ENCODE data around the gene SOX30. TPM values are rescaled to one million over a fixed set of nuclear protein-coding genes. Genes with fewer than 3 reads are reported as not detected.

The SOX30 gene
- total and polyA plus RNA-seq, 2 donors (not counting 1 experiment from before 2014, with no cell fraction given), result 0.21 to 0.49 TPM

GRCh38 chr5:157670662-157671591, 18.7 kb upstream of the SOX30 start, which contains the start of gene C5orf52:
TSS of gene C5orf52 (plus strand) at chr5:157671533. CDS start at chr5:157671615, 82 bp downstream.
- Histone ChIP-seq H3K79me2 (ENCODE audit: control insufficient read depth, insufficient read depth, low read length) (peaks cover 6% of the 10 kb centered on the region), H3K4me1 (ENCODE audit: control insufficient read depth in 2 of 2, insufficient read depth in 2 of 2, low read length in 2 of 2) (peaks cover 13 to 29% of the 10 kb centered on the region in 2 donors), H3K9ac (ENCODE audit: low read length) (peak within 1 kb of the TSS; percentile 87), H3K27me3 (replicated peaks in 1 of 4; ENCODE audit: control extremely low read depth in 1 of 4, control insufficient read depth in 3 of 4, insufficient read depth in 4 of 4, low read length in 3 of 4) (no peaks in the 10 kb centered on the region), H4K20me1 (ENCODE audit: control insufficient read depth, insufficient read depth, low read length, poor library complexity, severe bottlenecking) (no peaks in the 10 kb centered on the region), H3K27ac (ENCODE audit: low read length in 2 of 2) (peak within 1 kb of the TSS in 1 of 2 donors; percentile 17), H3K4me3 (ENCODE audit: control extremely low read depth in 1 of 5, extremely low read depth in 1 of 5, insufficient read depth in 1 of 5, low read depth in 2 of 5, low read length in 4 of 5) (peak within 1 kb of the TSS; percentile 52 to 76 (median 72)), H3K4me2 (replicated peaks; ENCODE audit: low read depth, low read length, poor library complexity, severe bottlenecking) (peak within 1 kb of the TSS; percentile 93), H2AFZ (ENCODE audit: insufficient read depth, low read depth, low read length, poor library complexity, severe bottlenecking) (peak within 1 kb of the TSS; percentile 80), H3K36me3 (replicated peaks in 1 of 2; ENCODE audit: control extremely low read depth in 1 of 2, control insufficient read depth in 1 of 2, extremely low read depth in 1 of 2, insufficient read depth in 2 of 2, low read length in 1 of 2) (no peaks in the 10 kb centered on the region), H3K9me3 (ENCODE audit: control extremely low read depth in 1 of 3, control insufficient read depth in 2 of 3, insufficient read depth in 1 of 3, low read length in 2 of 3) (no peaks in the 10 kb centered on the region)
- intact Hi-C loops (cut with micrococcal nuclease), result loop anchor here (5.0 kb wide), 2 partner anchors 99 to 239 kb away; no protein-coding TSS in a partner anchor
- CTCF ChIA-PET, result interaction anchor here (0.7 to 6.3 kb wide), 7 partner anchors 19 to 130 kb away, joined by 3 to 100 read pairs (median 5); partner anchors contain the start of gene LSM11
- H3K4me1 Mint-ChIP-seq, result peaks cover 29% of the 10 kb centered on the region
- POLR2A ChIA-PET, result interaction anchor here (0.5 to 0.9 kb wide), 2 partner anchors 19 to 167 kb away, joined by 3 to 5 read pairs; no protein-coding TSS in a partner anchor
- TF ChIP-seq EZH2 (IDR thresholded peaks at IDR 0.05; ENCODE audit: borderline replicate concordance, insufficient read depth, low read depth, low read length, poor library complexity, severe bottlenecking) (no peak), CTCF (IDR thresholded peaks at IDR 0.05) (no peak)
- H3K27me3 Mint-ChIP-seq, result no peaks in the 10 kb centered on the region
- DNase-seq (peak; percentile 49), ATAC-seq (ENCODE audit: low read depth) (peak; percentile 51)
- peak within 1 kb of the TSS; percentile 83 for H3K27ac Mint-ChIP-seq
- H3K4me3 Mint-ChIP-seq, result peak within 1 kb of the TSS; percentile 98
- H3K9me3 Mint-ChIP-seq (ENCODE audit: insufficient read depth), result no peaks in the 10 kb centered on the region
- WGBS (ENCODE audit: insufficient coverage), result under 1% methylated on average over 56 of the region's 59 CpGs
